GM12878 (cell line): ENCODE measurements around the gene HJV. TPM values are rescaled to one million over a fixed set of nuclear protein-coding genes. Genes with fewer than 3 reads are reported as not detected.

Source experiments
- ATAC-seq: fragments of 200-7000 bp; cut with Tn5 transposase; 3 replicates; pipeline ENCODE4 v1.9.1; 2020; ENCODE audit warnings: mild to moderate bottlenecking, moderate library complexity
- BruUV-seq: library from RNA; stranded (reverse); fragments of 400-500 nt; replicated peaks from 2 replicates; lab custom pipeline; 2021; lab: Mats Ljungman, UMichigan
- CTCF ChIA-PET: fragments of 300-600 bp; sonication (Branson Sonifier 250); formaldehyde crosslinking; extraction: SDS; loops from one replicate; lab custom pipeline; 2021; ENCODE audit warnings: inconsistent platforms; lab: Yijun Ruan, JAX
- POLR2A ChIA-PET: fragments of 350-600 bp; formaldehyde crosslinking; extraction: SDS; loops from one replicate; lab custom pipeline; 2021; ENCODE audit warnings: inconsistent platforms; lab: Charles Lee
- RAD21 ChIA-PET: fragments of 300-600 bp; sonication (Branson Sonifier 250); formaldehyde crosslinking; loops from one replicate; lab custom pipeline; 2023; ENCODE audit warnings: antibody characterized with exemption; ENCODE audit not compliant: unreplicated experiment; lab: Charles Lee
- SMC1A ChIA-PET: fragments of 300-600 bp; sonication (Branson Sonifier 250); formaldehyde crosslinking; loops from one replicate; lab custom pipeline; 2023; ENCODE audit not compliant: unreplicated experiment, uncharacterized antibody; lab: Charles Lee
- DNase-seq: peaks from one replicate; pipeline ENCODE4 v3.0.0-alpha.2; 2011; ENCODE audit warnings: low read depth, low spot score
- FAIRE-seq: peaks from 3 replicates; lab custom pipeline; 2011; peaks lifted over from hg19 to GRCh38; lab: Jason Lieb, UNC
- H2AFZ ChIP-seq: 2 replicates; pipeline ENCODE4 v1.6.0; 2011; ENCODE audit warnings: low read depth, low read length, control low read depth; ENCODE audit not compliant: control insufficient read depth
- H3K27ac ChIP-seq: 2 replicates; pipeline ENCODE4 v1.5.1; 2011; ENCODE audit warnings: control low read depth; ENCODE audit not compliant: control insufficient read depth, insufficient read depth
- H3K27me3 ChIP-seq, 2 experiments: replicated peaks in 1 of 2; 2 replicates each; pipeline versions ENCODE4 v1.6.0 to v1.6.1; 2011; ENCODE audit warnings: low read length in 1 of 2; ENCODE audit not compliant: control insufficient read depth in 2 of 2, insufficient read depth in 2 of 2
- H3K36me3 ChIP-seq, 2 experiments: 2 replicates each; pipeline ENCODE4 v1.5.1; 2011; ENCODE audit warnings: low read length in 1 of 2; ENCODE audit not compliant: control insufficient read depth in 2 of 2, insufficient read depth in 2 of 2
- H3K4me1 ChIP-seq: 2 replicates; pipeline ENCODE4 v1.6.1; 2011; ENCODE audit warnings: mild to moderate bottlenecking, low read length, moderate library complexity, mixed read lengths; ENCODE audit not compliant: control insufficient read depth, insufficient read depth
- H3K4me2 ChIP-seq: 2 replicates; pipeline ENCODE4 v1.6.0; 2011; ENCODE audit warnings: control low read depth; ENCODE audit not compliant: control insufficient read depth, insufficient read depth
- H3K4me3 ChIP-seq: fragments of 200-600 bp; sonication (generic); 2 replicates; pipeline ENCODE4 v1.5.1; 2016
- H3K79me2 ChIP-seq: 2 replicates; pipeline ENCODE4 v1.6.0; 2011; ENCODE audit warnings: low read length; ENCODE audit not compliant: control insufficient read depth, insufficient read depth
- H3K9ac ChIP-seq: 2 replicates; pipeline ENCODE4 v1.8.0; 2011; ENCODE audit warnings: low read length, control low read depth, mixed read lengths; ENCODE audit not compliant: control insufficient read depth, insufficient read depth
- H3K9me3 ChIP-seq: replicated peaks from 3 replicates; pipeline ENCODE4 v1.5.1; 2011; ENCODE audit warnings: mild to moderate bottlenecking, low read length; ENCODE audit not compliant: control insufficient read depth, insufficient read depth
- H4K20me1 ChIP-seq: 2 replicates; pipeline ENCODE4 v1.6.0; 2011; ENCODE audit not compliant: control insufficient read depth, insufficient read depth
- BMI1 ChIP-seq: fragments of 450-650 bp; IDR thresholded peaks from 2 replicates; pipeline ENCODE4 v1.6.1; 2016; ENCODE audit warnings: mild to moderate bottlenecking, moderate library complexity, borderline replicate concordance
- JUNB ChIP-seq: IDR thresholded peaks from 2 replicates; pipeline ENCODE4 v1.6.1; 2016; ENCODE audit warnings: antibody characterized with exemption, mild to moderate bottlenecking
- MYB ChIP-seq: fragments of 150-350 bp; IDR thresholded peaks from 2 replicates; pipeline ENCODE4 v1.6.1; 2014; ENCODE audit warnings: mild to moderate bottlenecking, low read depth, low read length, borderline replicate concordance
- POLR2AphosphoS5 ChIP-seq: IDR thresholded peaks from 2 replicates; pipeline ENCODE4 v1.6.1; 2011; ENCODE audit warnings: mild to moderate bottlenecking, low read length, inconsistent platforms
- RAD51 ChIP-seq: fragments of 450-650 bp; IDR thresholded peaks from 2 replicates; pipeline ENCODE4 v1.6.1; 2016; ENCODE audit warnings: moderate library complexity, mild to moderate bottlenecking, inconsistent platforms
- WRNIP1 ChIP-seq: IDR thresholded peaks from 2 replicates; pipeline ENCODE4 v1.6.1; 2011; ENCODE audit warnings: low read depth, low read length, improper control_type of control experiment, borderline replicate concordance
- WGBS: methylation state at CpG from one replicate; pipeline ENCODE4 v1.1.6; 2016; ENCODE audit warnings: low lambda C conversion rate; ENCODE audit not compliant: insufficient replicate concordance, insufficient coverage; ENCODE audit errors: missing lambda C conversion rate; 5-methylcytosine and 5-hydroxymethylcytosine counted together
- in situ Hi-C: fragments of 300-500 bp; cut with MboI; formaldehyde crosslinking; loops from 9 replicates; pipeline ENCODE4 v1.14.3; 2018; ENCODE audit warnings: mixed read lengths
- intact Hi-C: fragments of 100-400 bp; cut with micrococcal nuclease; formaldehyde crosslinking; loops from one replicate; pipeline ENCODE4 v1.14.2; 2022; ENCODE audit not compliant: unreplicated experiment
- polyA plus RNA-seq, 11 experiments: library from polyadenylated mRNA; depleted of rRNA in 4 of 11; unstranded in 6 of 11; stranded (reverse) in 5 of 11; fragments of >200 nt; fragmentation: Nextera tagmentation in 4 of 11; fragmentation: Illumina TruSeq in 1 of 11; extraction: Ambion mirVana in 4 of 11; extraction: Trizol in 1 of 11; gene quantifications; 1 replicate in 1 of 11; 2 replicates in 10 of 11; pipeline versions ENCODE4 v1.2.1 to v1.2.3, GENCODE V29; 2011 to 2016; ENCODE audit warnings: inconsistent platforms in 2 of 11, missing spikeins in 2 of 11, low read depth in 1 of 11
- total RNA-seq, 4 experiments: library from RNA; depleted of rRNA in 3 of 4; stranded (reverse); fragments of >200 nt in 3 of 4; fragmentation: Illumina TruSeq in 1 of 4; extraction: Trizol in 1 of 4; gene quantifications; 2 replicates each; pipeline versions ENCODE4 v1.2.1 to v1.2.3, GENCODE V29; 2013 to 2021
- TF ChIP-seq, protein P1 (sequence below): IDR thresholded peaks from 2 replicates; pipeline ENCODE4 v1.6.1; 2012; ENCODE audit warnings: low read depth, low read length, improper control_type of control experiment
- TF ChIP-seq, protein P2 (sequence below): fragments of 450-650 bp; IDR thresholded peaks from 2 replicates; pipeline ENCODE4 v1.6.1; 2017; ENCODE audit warnings: mild to moderate bottlenecking, low read depth, inconsistent platforms; ENCODE audit not compliant: poor library complexity, severe bottlenecking

Gene HJV
- total and polyA plus RNA-seq, 10 of the 15 experiments (the other 5 are each of a cell fraction or from before 2014, with no cell fraction given) = not detected

DNA sequence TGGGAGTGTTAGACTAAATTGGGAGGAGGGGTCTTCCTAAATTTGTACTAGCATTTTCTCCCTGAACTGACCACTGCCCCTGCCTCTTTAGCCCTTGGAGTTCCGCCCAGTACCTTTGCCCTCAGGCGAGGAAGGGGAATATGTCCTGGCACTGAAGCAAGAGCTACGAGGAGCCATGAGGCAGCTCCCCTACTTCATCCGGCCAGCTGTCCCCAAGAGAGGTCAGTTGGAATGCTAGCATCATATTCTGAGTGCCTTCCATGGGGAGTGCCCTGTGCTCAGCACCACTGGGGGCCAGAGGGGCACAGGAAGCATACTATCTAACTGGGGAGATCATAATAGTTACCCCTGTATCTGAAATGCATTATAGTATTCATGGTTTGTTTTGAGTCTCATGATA lies 46.3 kb downstream of the HJV start:
- Histone ChIP-seq H3K4me3 (no peak overlapping the region), H3K9me3 (no peaks in the 10 kb centered on the region), H3K36me3 (no peaks in the 10 kb centered on the region), H3K27ac (no peak overlapping the region), H3K4me2 (no peak overlapping the region), H4K20me1 (no peaks in the 10 kb centered on the region), H3K9ac (no peak overlapping the region), H3K27me3 (no peaks in the 10 kb centered on the region), H3K4me1 (peaks cover 29% of the 10 kb centered on the region), H3K79me2 (no peaks in the 10 kb centered on the region), H2AFZ (no peak overlapping the region)
- no peak for TF ChIP-seq WRNIP1
- POLR2A ChIA-PET = interaction anchor here (6.5 kb wide), 1 partner anchor 11 kb away, joined by 102 read pairs; the partner anchor contains the start of genes ANKRD34A and POLR3GL
- in situ Hi-C loops (no loop called here), intact Hi-C loops (no loop called here)
- no TSS peak for BruUV-seq
- SMC1A ChIA-PET = interaction anchor here (6.7 to 10.9 kb wide), 3 partner anchors 10 to 34 kb away, joined by 93 to 244 read pairs (median 180); partner anchors contain the start of genes ANKRD34A, POLR3GL and TXNIP
- FAIRE-seq (no peak), DNase-seq (no peak), ATAC-seq (no peak)
- 96% methylated on average over 4 of the region's 4 CpGs for WGBS
- RAD21 ChIA-PET = interaction anchor here (7.9 kb wide), 1 partner anchor 10 kb away, joined by 100 read pairs; the partner anchor contains the start of genes ANKRD34A and POLR3GL
- CTCF ChIA-PET = interaction anchor here (5.6 to 8.5 kb wide), 2 partner anchors 11 to 35 kb away, joined by 65 to 361 read pairs; partner anchors contain the start of genes ANKRD34A and POLR3GL

DNA sequence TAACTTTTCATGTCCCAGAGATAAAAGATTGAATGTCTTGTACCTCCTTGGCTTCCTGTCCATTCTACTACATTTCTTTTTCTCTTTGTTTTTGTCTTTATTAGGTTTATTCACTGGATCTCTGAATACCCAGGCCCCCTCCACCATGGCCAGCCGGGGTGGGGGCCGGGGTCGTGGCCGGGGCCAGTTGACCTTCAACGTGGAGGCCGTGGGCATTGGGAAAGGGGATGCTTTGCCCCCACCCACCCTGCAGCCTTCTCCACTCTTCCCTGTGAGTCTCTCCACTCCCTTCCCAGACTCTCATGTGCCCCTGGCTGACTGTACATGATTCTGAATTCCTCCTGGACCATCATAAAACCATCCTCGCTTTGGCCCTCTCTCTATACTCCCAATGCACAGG lies 46.8 kb downstream of the HJV start:
- no peak overlapping the region for H3K27ac ChIP-seq
- peaks cover 25% of the 10 kb centered on the region for H3K4me1 ChIP-seq
- ChIA-PET POLR2A (interaction anchor here (6.5 kb wide), 1 partner anchor 11 kb away, joined by 102 read pairs; the partner anchor contains the start of genes ANKRD34A and POLR3GL), SMC1A (interaction anchor here (6.7 to 10.9 kb wide), 3 partner anchors 9 to 34 kb away, joined by 93 to 244 read pairs (median 180); partner anchors contain the start of genes ANKRD34A, POLR3GL and TXNIP), CTCF (interaction anchor here (8.5 kb wide), 1 partner anchor 36 kb away, joined by 361 read pairs; no protein-coding TSS in a partner anchor), RAD21 (interaction anchor here (7.9 kb wide), 1 partner anchor 10 kb away, joined by 100 read pairs; the partner anchor contains the start of genes ANKRD34A and POLR3GL)
- in situ Hi-C loops (loop anchor here (5.0 kb wide), 1 partner anchor 33 kb away; no protein-coding TSS in a partner anchor), intact Hi-C loops (no loop called here)
- no peaks in the 10 kb centered on the region for H3K36me3 ChIP-seq
- DNase-seq = no peak
- H3K27me3 ChIP-seq = no peaks in the 10 kb centered on the region
- no peaks in the 10 kb centered on the region for H3K79me2 ChIP-seq
- no peak overlapping the region for H3K4me2 ChIP-seq
- H3K9ac ChIP-seq = no peak overlapping the region
- BruUV-seq = no TSS peak
- no peaks in the 10 kb centered on the region for H3K9me3 ChIP-seq
- no peak overlapping the region for H3K4me3 ChIP-seq
- no peak for FAIRE-seq
- no peak overlapping the region for H2AFZ ChIP-seq
- WGBS = 48% methylated on average over 7 of the region's 7 CpGs
- no peak for ATAC-seq
- TF ChIP-seq, protein P1, sequence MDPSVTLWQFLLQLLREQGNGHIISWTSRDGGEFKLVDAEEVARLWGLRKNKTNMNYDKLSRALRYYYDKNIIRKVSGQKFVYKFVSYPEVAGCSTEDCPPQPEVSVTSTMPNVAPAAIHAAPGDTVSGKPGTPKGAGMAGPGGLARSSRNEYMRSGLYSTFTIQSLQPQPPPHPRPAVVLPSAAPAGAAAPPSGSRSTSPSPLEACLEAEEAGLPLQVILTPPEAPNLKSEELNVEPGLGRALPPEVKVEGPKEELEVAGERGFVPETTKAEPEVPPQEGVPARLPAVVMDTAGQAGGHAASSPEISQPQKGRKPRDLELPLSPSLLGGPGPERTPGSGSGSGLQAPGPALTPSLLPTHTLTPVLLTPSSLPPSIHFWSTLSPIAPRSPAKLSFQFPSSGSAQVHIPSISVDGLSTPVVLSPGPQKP = no peak
- TF ChIP-seq, protein P2, sequence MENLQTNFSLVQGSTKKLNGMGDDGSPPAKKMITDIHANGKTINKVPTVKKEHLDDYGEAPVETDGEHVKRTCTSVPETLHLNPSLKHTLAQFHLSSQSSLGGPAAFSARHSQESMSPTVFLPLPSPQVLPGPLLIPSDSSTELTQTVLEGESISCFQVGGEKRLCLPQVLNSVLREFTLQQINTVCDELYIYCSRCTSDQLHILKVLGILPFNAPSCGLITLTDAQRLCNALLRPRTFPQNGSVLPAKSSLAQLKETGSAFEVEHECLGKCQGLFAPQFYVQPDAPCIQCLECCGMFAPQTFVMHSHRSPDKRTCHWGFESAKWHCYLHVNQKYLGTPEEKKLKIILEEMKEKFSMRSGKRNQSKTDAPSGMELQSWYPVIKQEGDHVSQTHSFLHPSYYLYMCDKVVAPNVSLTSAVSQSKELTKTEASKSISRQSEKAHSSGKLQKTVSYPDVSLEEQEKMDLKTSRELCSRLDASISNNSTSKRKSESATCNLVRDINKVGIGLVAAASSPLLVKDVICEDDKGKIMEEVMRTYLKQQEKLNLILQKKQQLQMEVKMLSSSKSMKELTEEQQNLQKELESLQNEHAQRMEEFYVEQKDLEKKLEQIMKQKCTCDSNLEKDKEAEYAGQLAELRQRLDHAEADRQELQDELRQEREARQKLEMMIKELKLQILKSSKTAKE = no peak
- no peak for TF ChIP-seq POLR2AphosphoS5
- no peak for TF ChIP-seq MYB
- TF ChIP-seq JUNB = no peak
- TF ChIP-seq BMI1 = no peak
- no peak for TF ChIP-seq RAD51
- no peaks in the 10 kb centered on the region for H4K20me1 ChIP-seq
